C1 segment of cervical spinal cord (tissue), 14 donors: ENCODE measurements around the gene CBX2.
A peak's percentile ranks its signal among the peaks of the same experiment; 100 is the strongest.

Source experiments
- DNase-seq, 14 donors: peaks; one replicate each; lab custom pipeline; 2025; lab: John Stamatoyannopoulos, UW

Gene CBX2

GRCh38 chr17:79811868-79812352 lies 34.0 kb downstream of the CBX2 start:
- DNase-seq = no peak

- DNase-seq = no peak
Observed at GRCh38 chr17:79812353-79813258, 34.7 kb downstream of the CBX2 start.

- no peak for DNase-seq
Observed at GRCh38 chr17:79813297-79814126, 35.6 kb downstream of the CBX2 start.

- no peak for DNase-seq
Observed at GRCh38 chr17:79814127-79814973, 36.4 kb downstream of the CBX2 start.

GRCh38 chr17:79814974-79815835 lies 37.3 kb downstream of the CBX2 start:
- DNase-seq = peak in 1 of 14 donors; percentile 20

- DNase-seq = no peak
Observed at GRCh38 chr17:79815836-79816461, 38.0 kb downstream of the CBX2 start.

- no peak for DNase-seq
Observed at GRCh38 chr17:79818026-79818758, 40.2 kb downstream of the CBX2 start.

GRCh38 chr17:79819085-79819484 lies 41.1 kb downstream of the CBX2 start:
- DNase-seq = no peak

GRCh38 chr17:79819534-79820276 lies 41.8 kb downstream of the CBX2 start:
- no peak for DNase-seq

GRCh38 chr17:79820959-79821330 lies 43.0 kb downstream of the CBX2 start:
- DNase-seq = no peak

- DNase-seq = no peak
Observed at GRCh38 chr17:79821331-79822095, 43.6 kb downstream of the CBX2 start.

GRCh38 chr17:79822583-79823124 lies 44.7 kb downstream of the CBX2 start:
- DNase-seq = no peak

- no peak for DNase-seq
Observed at GRCh38 chr17:79824234-79824633, 46.3 kb downstream of the CBX2 start.

- no peak for DNase-seq
Observed at GRCh38 chr17:79824893-79825579, 47.1 kb downstream of the CBX2 start.

GRCh38 chr17:79825580-79825921 lies 47.6 kb downstream of the CBX2 start:
- no peak for DNase-seq

- DNase-seq = no peak
Observed at GRCh38 chr17:79826204-79826680, 48.3 kb downstream of the CBX2 start.
